GM12878 (cell line): ENCODE measurements around the gene HTRA3.

ENCODE experiments used
- EP300 ChIP-seq, 2 experiments: fragments of 150-350 bp in 1 of 2; IDR thresholded peaks; 2 replicates each; pipeline ENCODE4 v1.6.1; 2011 to 2012; ENCODE audit warnings: low read depth in 2 of 2, low read length in 2 of 2, borderline replicate concordance in 1 of 2, improper control_type of control experiment in 1 of 2, inconsistent platforms in 1 of 2; ENCODE audit not compliant: control insufficient read depth in 1 of 2
- EZH2 ChIP-seq: IDR thresholded peaks from 2 replicates; pipeline ENCODE4 v1.6.1; 2012; ENCODE audit warnings: low read depth, mild to moderate bottlenecking, control low read depth, inconsistent platforms, low read length, borderline replicate concordance; ENCODE audit not compliant: control insufficient read depth
- FOS ChIP-seq: IDR thresholded peaks from 3 replicates; pipeline ENCODE4 v1.6.1; 2011; ENCODE audit warnings: borderline replicate concordance; ENCODE audit not compliant: insufficient read length; ENCODE audit errors: extremely low read depth
- NBN ChIP-seq: fragments of 450-650 bp; IDR thresholded peaks from 2 replicates; pipeline ENCODE4 v1.6.1; 2016
- NFYB ChIP-seq: IDR thresholded peaks from 2 replicates; pipeline ENCODE4 v1.6.1; 2011; ENCODE audit warnings: low read depth, mild to moderate bottlenecking, low read length, improper control_type of control experiment, moderate library complexity; ENCODE audit not compliant: insufficient read depth
- YY1 ChIP-seq: IDR thresholded peaks from 2 replicates; pipeline ENCODE4 v1.6.1; 2011; ENCODE audit warnings: low read depth, mild to moderate bottlenecking, low read length
- TF ChIP-seq, protein P1 (sequence below), 3 experiments: IDR thresholded peaks in 2 of 3; conservative IDR thresholded peaks in 1 of 3; 2 replicates each; pipeline ENCODE4 v1.5.1; 2011; ENCODE audit warnings: low read depth in 3 of 3, low read length in 3 of 3, mild to moderate bottlenecking in 3 of 3, control low read depth in 2 of 3, moderate library complexity in 2 of 3, inconsistent platforms in 1 of 3, mixed read lengths in 1 of 3; ENCODE audit not compliant: control insufficient read depth in 2 of 3, insufficient read depth in 1 of 3; ENCODE audit errors: extremely low read depth in 1 of 3
- TF ChIP-seq, protein P2 (sequence below): IDR thresholded peaks from 2 replicates; pipeline ENCODE4 v1.6.1; 2012; ENCODE audit warnings: improper control_type of control experiment, low read depth, low read length; ENCODE audit not compliant: insufficient replicate concordance
- TF ChIP-seq, protein P3 (sequence below): fragments of 450-650 bp; IDR thresholded peaks from 2 replicates; pipeline ENCODE4 v1.6.1; 2017; ENCODE audit warnings: mild to moderate bottlenecking, moderate library complexity
- TF ChIP-seq, protein P4 (sequence below): IDR thresholded peaks from 2 replicates; pipeline ENCODE4 v1.6.1; 2012; ENCODE audit warnings: low read length, inconsistent platforms

DNA sequence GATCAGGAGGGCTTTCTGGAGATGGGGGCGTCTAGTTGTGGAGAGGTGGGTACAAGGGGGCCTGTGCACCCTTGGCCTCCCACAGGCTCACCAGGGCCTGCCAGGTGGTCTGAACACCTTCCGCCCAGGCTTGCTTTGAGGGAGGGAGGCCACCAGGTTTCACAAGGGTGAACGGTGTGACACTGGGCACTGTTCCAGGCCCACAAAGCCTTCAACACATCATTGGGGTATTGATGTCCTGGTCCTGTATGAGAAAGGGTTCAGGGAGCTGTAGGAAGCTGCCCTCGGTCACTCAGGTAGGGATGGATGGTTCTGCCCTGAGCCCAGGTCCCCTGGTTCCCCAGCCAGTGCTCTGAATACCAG is 6.0 kb downstream of the HTRA3 start:
- no peak for TF ChIP-seq NFYB
- no peak for TF ChIP-seq EZH2
- TF ChIP-seq YY1 = no peak
- TF ChIP-seq, protein P1, sequence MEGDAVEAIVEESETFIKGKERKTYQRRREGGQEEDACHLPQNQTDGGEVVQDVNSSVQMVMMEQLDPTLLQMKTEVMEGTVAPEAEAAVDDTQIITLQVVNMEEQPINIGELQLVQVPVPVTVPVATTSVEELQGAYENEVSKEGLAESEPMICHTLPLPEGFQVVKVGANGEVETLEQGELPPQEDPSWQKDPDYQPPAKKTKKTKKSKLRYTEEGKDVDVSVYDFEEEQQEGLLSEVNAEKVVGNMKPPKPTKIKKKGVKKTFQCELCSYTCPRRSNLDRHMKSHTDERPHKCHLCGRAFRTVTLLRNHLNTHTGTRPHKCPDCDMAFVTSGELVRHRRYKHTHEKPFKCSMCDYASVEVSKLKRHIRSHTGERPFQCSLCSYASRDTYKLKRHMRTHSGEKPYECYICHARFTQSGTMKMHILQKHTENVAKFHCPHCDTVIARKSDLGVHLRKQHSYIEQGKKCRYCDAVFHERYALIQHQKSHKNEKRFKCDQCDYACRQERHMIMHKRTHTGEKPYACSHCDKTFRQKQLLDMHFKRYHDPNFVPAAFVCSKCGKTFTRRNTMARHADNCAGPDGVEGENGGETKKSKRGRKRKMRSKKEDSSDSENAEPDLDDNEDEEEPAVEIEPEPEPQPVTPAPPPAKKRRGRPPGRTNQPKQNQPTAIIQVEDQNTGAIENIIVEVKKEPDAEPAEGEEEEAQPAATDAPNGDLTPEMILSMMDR (IDR thresholded peaks at IDR 0.05 in 2 of 3, conservative IDR thresholded peaks at IDR 0.05 in 1 of 3; ENCODE audit: control insufficient read depth in 2 of 3, extremely low read depth in 1 of 3, insufficient read depth in 1 of 3, low read depth in 3 of 3, low read length in 3 of 3) = no peak
- no peak for TF ChIP-seq FOS
- TF ChIP-seq, protein P2, sequence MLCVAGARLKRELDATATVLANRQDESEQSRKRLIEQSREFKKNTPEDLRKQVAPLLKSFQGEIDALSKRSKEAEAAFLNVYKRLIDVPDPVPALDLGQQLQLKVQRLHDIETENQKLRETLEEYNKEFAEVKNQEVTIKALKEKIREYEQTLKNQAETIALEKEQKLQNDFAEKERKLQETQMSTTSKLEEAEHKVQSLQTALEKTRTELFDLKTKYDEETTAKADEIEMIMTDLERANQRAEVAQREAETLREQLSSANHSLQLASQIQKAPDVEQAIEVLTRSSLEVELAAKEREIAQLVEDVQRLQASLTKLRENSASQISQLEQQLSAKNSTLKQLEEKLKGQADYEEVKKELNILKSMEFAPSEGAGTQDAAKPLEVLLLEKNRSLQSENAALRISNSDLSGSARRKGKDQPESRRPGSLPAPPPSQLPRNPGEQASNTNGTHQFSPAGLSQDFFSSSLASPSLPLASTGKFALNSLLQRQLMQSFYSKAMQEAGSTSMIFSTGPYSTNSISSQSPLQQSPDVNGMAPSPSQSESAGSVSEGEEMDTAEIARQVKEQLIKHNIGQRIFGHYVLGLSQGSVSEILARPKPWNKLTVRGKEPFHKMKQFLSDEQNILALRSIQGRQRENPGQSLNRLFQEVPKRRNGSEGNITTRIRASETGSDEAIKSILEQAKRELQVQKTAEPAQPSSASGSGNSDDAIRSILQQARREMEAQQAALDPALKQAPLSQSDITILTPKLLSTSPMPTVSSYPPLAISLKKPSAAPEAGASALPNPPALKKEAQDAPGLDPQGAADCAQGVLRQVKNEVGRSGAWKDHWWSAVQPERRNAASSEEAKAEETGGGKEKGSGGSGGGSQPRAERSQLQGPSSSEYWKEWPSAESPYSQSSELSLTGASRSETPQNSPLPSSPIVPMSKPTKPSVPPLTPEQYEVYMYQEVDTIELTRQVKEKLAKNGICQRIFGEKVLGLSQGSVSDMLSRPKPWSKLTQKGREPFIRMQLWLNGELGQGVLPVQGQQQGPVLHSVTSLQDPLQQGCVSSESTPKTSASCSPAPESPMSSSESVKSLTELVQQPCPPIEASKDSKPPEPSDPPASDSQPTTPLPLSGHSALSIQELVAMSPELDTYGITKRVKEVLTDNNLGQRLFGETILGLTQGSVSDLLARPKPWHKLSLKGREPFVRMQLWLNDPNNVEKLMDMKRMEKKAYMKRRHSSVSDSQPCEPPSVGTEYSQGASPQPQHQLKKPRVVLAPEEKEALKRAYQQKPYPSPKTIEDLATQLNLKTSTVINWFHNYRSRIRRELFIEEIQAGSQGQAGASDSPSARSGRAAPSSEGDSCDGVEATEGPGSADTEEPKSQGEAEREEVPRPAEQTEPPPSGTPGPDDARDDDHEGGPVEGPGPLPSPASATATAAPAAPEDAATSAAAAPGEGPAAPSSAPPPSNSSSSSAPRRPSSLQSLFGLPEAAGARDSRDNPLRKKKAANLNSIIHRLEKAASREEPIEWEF = no peak
- TF ChIP-seq EP300 (IDR thresholded peaks at IDR 0.05; ENCODE audit: borderline replicate concordance in 1 of 2, control insufficient read depth in 1 of 2, low read depth in 2 of 2, low read length in 2 of 2) = no peak
- TF ChIP-seq, protein P3, sequence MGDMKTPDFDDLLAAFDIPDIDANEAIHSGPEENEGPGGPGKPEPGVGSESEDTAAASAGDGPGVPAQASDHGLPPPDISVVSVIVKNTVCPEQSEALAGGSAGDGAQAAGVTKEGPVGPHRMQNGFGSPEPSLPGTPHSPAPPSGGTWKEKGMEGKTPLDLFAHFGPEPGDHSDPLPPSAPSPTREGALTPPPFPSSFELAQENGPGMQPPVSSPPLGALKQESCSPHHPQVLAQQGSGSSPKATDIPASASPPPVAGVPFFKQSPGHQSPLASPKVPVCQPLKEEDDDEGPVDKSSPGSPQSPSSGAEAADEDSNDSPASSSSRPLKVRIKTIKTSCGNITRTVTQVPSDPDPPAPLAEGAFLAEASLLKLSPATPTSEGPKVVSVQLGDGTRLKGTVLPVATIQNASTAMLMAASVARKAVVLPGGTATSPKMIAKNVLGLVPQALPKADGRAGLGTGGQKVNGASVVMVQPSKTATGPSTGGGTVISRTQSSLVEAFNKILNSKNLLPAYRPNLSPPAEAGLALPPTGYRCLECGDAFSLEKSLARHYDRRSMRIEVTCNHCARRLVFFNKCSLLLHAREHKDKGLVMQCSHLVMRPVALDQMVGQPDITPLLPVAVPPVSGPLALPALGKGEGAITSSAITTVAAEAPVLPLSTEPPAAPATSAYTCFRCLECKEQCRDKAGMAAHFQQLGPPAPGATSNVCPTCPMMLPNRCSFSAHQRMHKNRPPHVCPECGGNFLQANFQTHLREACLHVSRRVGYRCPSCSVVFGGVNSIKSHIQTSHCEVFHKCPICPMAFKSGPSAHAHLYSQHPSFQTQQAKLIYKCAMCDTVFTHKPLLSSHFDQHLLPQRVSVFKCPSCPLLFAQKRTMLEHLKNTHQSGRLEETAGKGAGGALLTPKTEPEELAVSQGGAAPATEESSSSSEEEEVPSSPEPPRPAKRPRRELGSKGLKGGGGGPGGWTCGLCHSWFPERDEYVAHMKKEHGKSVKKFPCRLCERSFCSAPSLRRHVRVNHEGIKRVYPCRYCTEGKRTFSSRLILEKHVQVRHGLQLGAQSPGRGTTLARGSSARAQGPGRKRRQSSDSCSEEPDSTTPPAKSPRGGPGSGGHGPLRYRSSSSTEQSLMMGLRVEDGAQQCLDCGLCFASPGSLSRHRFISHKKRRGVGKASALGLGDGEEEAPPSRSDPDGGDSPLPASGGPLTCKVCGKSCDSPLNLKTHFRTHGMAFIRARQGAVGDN = no peak
- TF ChIP-seq, protein P4, sequence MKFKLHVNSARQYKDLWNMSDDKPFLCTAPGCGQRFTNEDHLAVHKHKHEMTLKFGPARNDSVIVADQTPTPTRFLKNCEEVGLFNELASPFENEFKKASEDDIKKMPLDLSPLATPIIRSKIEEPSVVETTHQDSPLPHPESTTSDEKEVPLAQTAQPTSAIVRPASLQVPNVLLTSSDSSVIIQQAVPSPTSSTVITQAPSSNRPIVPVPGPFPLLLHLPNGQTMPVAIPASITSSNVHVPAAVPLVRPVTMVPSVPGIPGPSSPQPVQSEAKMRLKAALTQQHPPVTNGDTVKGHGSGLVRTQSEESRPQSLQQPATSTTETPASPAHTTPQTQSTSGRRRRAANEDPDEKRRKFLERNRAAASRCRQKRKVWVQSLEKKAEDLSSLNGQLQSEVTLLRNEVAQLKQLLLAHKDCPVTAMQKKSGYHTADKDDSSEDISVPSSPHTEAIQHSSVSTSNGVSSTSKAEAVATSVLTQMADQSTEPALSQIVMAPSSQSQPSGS = no peak
- no peak for TF ChIP-seq NBN
